HCT116 (cell line): ENCODE measurements around the gene AGTRAP.

Experiments
- CTCF ChIP-seq, 3 experiments: fragments of 200-600 bp in 1 of 3; sonication (generic) in 1 of 3; IDR thresholded peaks in 2 of 3; conservative IDR thresholded peaks in 1 of 3; 2 replicates each; pipeline ENCODE4 v1.5.1; 2012 to 2017; ENCODE audit warnings: low read depth in 2 of 3, low read length in 2 of 3, antibody characterized with exemption in 1 of 3, borderline replicate concordance in 1 of 3, control low read depth in 1 of 3, mild to moderate bottlenecking in 1 of 3, mixed read lengths in 1 of 3, mixed run types in 1 of 3, moderate library complexity in 1 of 3; ENCODE audit not compliant: insufficient read depth in 1 of 3
- EZH2phosphoT487 ChIP-seq: fragments of 200-600 bp; IDR thresholded peaks from 2 replicates; pipeline ENCODE4 v1.6.1; 2018; ENCODE audit warnings: antibody characterized with exemption, borderline replicate concordance
- POLR2AphosphoS5 ChIP-seq: IDR thresholded peaks from 2 replicates; pipeline ENCODE4 v1.6.1; 2011; ENCODE audit warnings: mild to moderate bottlenecking, low read depth, low read length, moderate library complexity

- no peak for TF ChIP-seq POLR2AphosphoS5
- TF ChIP-seq EZH2phosphoT487 = no peak
- no peak for TF ChIP-seq CTCF (IDR thresholded peaks at IDR 0.05 in 2 of 3, conservative IDR thresholded peaks at IDR 0.05 in 1 of 3; ENCODE audit: borderline replicate concordance in 1 of 3, insufficient read depth in 1 of 3, low read depth in 2 of 3, low read length in 2 of 3)
Observed at GRCh38 chr1:11772458-11772857, 36.5 kb downstream of the AGTRAP start.
